ENCODE results near the gene FAM209B. TPM values are rescaled to one million over a fixed set of nuclear protein-coding genes. Genes with fewer than 3 reads are reported as not detected.

Gene FAM209B
- total RNA-seq, 1 donor from 2014 or later, result not detected

DNA sequence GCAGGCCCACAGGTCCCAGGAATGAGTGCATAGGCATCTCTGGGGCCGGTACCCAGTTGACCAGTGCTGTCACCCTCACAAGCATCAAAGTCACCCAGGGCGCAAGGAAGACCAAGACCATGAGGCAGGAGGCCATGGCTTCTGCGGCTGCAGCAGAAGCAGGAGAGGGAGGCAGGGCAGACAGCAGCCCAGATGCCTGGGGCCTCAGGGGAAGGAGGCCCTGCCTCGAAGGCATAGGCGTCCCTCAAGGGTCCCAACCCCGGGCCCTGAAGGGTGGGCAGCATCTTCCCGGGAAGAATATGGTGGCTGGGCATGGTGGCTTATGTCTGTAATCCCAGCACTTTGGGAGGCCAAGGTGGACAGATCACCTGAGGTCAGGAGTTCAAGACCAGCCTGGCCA is 5.5 kb upstream of the FAM209B start:
- Mint-ChIP-seq H3K4me1 (ENCODE audit: low read depth, unreplicated experiment) (no peaks in the 10 kb centered on the region), H3K4me3 (ENCODE audit: unreplicated experiment) (no peak overlapping the region), H3K27ac (ENCODE audit: unreplicated experiment) (no peak overlapping the region), H3K27me3 (ENCODE audit: unreplicated experiment) (peaks cover 4% of the 10 kb centered on the region), H3K36me3 (ENCODE audit: unreplicated experiment) (no peaks in the 10 kb centered on the region), H3K9me3 (ENCODE audit: unreplicated experiment) (peaks cover 3% of the 10 kb centered on the region)
- DNase-seq, result no peak
- TF ChIP-seq, protein P1, sequence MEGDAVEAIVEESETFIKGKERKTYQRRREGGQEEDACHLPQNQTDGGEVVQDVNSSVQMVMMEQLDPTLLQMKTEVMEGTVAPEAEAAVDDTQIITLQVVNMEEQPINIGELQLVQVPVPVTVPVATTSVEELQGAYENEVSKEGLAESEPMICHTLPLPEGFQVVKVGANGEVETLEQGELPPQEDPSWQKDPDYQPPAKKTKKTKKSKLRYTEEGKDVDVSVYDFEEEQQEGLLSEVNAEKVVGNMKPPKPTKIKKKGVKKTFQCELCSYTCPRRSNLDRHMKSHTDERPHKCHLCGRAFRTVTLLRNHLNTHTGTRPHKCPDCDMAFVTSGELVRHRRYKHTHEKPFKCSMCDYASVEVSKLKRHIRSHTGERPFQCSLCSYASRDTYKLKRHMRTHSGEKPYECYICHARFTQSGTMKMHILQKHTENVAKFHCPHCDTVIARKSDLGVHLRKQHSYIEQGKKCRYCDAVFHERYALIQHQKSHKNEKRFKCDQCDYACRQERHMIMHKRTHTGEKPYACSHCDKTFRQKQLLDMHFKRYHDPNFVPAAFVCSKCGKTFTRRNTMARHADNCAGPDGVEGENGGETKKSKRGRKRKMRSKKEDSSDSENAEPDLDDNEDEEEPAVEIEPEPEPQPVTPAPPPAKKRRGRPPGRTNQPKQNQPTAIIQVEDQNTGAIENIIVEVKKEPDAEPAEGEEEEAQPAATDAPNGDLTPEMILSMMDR (IDR thresholded peaks at IDR 0.05; ENCODE audit: partially characterized antibody, unreplicated experiment), result no peak

DNA sequence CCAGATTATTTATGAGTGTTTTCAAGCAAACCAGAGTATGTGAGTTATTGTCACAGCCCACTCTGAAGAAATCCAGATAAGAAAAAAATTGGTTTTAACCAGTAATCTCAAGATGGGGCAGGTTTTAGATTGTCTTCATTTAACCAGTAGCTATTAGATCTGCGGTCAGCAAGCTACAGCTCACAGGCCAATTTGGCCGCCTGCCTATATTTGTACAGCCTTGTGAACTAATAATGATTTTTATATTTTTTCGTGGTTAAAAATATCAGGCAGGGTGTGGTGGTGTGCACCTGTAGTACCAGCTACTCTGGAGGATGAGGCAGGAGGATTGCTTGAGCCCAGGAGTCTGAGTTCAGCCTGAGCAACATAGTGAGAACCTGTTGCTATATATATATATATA is 5.0 kb downstream of the FAM209B start:
- no peak overlapping the region for H3K4me3 Mint-ChIP-seq (ENCODE audit: unreplicated experiment)
- no peaks in the 10 kb centered on the region for H3K27me3 Mint-ChIP-seq (ENCODE audit: unreplicated experiment)
- H3K27ac Mint-ChIP-seq (ENCODE audit: unreplicated experiment), result no peak overlapping the region
- TF ChIP-seq, protein P1 (IDR thresholded peaks at IDR 0.05; ENCODE audit: partially characterized antibody, unreplicated experiment), result no peak
- H3K4me1 Mint-ChIP-seq (ENCODE audit: low read depth, unreplicated experiment), result peaks cover 3% of the 10 kb centered on the region
- no peaks in the 10 kb centered on the region for H3K36me3 Mint-ChIP-seq (ENCODE audit: unreplicated experiment)
- no peaks in the 10 kb centered on the region for H3K9me3 Mint-ChIP-seq (ENCODE audit: unreplicated experiment)
- DNase-seq, result no peak

DNA sequence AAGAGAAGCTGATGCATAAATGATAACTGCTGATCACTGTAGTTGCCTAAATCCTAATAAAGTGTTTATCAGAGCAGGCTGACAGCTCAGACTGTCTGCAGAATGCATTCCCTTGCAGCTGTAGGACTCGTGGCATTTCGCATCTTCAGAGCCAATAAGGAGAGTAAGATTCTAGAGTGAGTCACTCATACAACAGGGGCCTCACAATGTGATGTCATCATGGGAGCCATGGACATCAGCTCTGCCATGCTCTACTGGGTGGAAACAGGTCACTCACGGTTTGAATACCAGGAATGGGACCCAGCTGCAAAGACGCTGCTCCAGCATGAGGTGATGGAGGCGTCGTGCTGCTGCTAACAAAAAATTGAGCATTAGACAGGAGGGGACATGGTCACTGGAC is 7.4 kb downstream of the FAM209B start:
- Mint-ChIP-seq H3K27me3 (ENCODE audit: unreplicated experiment) (no peaks in the 10 kb centered on the region), H3K4me3 (ENCODE audit: unreplicated experiment) (no peak overlapping the region), H3K36me3 (ENCODE audit: unreplicated experiment) (no peaks in the 10 kb centered on the region), H3K27ac (ENCODE audit: unreplicated experiment) (no peak overlapping the region), H3K4me1 (ENCODE audit: low read depth, unreplicated experiment) (peaks cover 3% of the 10 kb centered on the region), H3K9me3 (ENCODE audit: unreplicated experiment) (no peaks in the 10 kb centered on the region)
- TF ChIP-seq, protein P1 (IDR thresholded peaks at IDR 0.05; ENCODE audit: partially characterized antibody, unreplicated experiment), result no peak
- no peak for DNase-seq

DNA sequence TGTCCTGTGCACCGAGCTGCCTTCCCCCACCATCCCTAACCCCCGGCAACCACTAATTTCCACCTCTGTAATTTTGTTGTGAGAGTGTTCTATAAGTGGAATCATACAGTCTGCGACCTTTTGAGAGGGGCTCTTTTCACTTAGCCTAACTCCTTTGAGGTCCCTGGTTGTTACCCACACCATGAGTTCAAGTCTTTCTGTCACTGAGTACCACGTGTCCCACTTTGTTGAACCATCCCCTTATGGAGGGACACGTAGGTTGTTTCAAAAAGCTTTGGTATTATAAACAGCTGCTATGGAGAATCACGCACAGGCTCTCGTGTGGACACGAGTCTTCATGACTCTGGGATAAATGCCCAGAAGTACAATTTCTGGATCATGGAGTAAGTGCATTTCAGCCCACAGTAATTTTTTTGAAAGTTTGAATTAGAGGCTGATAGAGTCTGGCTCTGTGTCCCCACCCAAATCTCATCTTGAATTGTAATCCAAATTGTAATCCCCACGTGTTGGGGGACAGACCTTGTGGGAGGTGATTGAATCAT is 9.5 kb downstream of the FAM209B start:
- Mint-ChIP-seq H3K4me1 (ENCODE audit: low read depth, unreplicated experiment) (peaks cover 3% of the 10 kb centered on the region), H3K4me3 (ENCODE audit: unreplicated experiment) (no peak overlapping the region), H3K27me3 (ENCODE audit: unreplicated experiment) (no peaks in the 10 kb centered on the region), H3K27ac (ENCODE audit: unreplicated experiment) (no peak overlapping the region), H3K36me3 (ENCODE audit: unreplicated experiment) (peaks cover 4% of the 10 kb centered on the region), H3K9me3 (ENCODE audit: unreplicated experiment) (peaks cover 3% of the 10 kb centered on the region)
- TF ChIP-seq, protein P1 (IDR thresholded peaks at IDR 0.05; ENCODE audit: partially characterized antibody, unreplicated experiment), result no peak
- no peak for DNase-seq

DNA sequence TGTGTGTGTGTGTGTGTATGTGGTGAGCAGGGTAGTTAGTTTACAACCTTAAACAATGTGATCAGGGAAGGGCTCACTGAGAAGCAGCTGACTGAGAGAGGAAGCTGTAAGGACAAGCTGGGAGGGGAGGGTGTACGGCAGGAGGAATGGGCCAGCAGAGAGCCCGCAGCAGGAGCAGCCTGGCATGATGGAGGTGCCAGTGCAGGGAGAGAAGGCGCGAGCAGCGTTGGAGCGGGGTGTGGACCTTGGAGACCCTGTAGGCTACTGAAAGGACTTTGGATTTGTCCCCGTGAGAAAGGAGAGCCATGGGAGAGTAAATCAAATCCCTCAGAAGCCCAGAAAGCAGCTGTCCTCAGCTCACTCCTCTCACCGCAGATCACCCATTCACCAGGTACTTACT is 18.5 kb downstream of the FAM209B start:
- Mint-ChIP-seq H3K4me1 (ENCODE audit: low read depth, unreplicated experiment) (peaks cover 15% of the 10 kb centered on the region), H3K4me3 (ENCODE audit: unreplicated experiment) (no peak overlapping the region), H3K9me3 (ENCODE audit: unreplicated experiment) (peaks cover 9% of the 10 kb centered on the region), H3K36me3 (ENCODE audit: unreplicated experiment) (peaks cover 14% of the 10 kb centered on the region), H3K27me3 (ENCODE audit: unreplicated experiment) (peaks cover 3% of the 10 kb centered on the region), H3K27ac (ENCODE audit: unreplicated experiment) (peak overlapping the region; percentile 68)
- DNase-seq, result no peak
- TF ChIP-seq, protein P1 (IDR thresholded peaks at IDR 0.05; ENCODE audit: partially characterized antibody, unreplicated experiment), result no peak

Measured in glutamatergic neuron (in vitro differentiated cells).